ENCODE data around the gene LHFPL3. TPM values are rescaled to one million over a fixed set of nuclear protein-coding genes. Genes with fewer than 3 reads are reported as not detected.

LHFPL3 gene
- total and polyA plus RNA-seq, 2 donors (not counting 1 experiment from before 2014, with no cell fraction given): not detected

GRCh38 chr7:104795616-104796398, 467.4 kb downstream of the LHFPL3 start:
- Mint-ChIP-seq H3K4me3 (no peak overlapping the region), H3K27me3 (peaks cover 29% of the 10 kb centered on the region), H3K9me3 (ENCODE audit: insufficient read depth) (no peaks in the 10 kb centered on the region), H3K27ac (no peak overlapping the region), H3K4me1 (no peaks in the 10 kb centered on the region)
- no peaks in the 10 kb centered on the region for H4K20me1 ChIP-seq (ENCODE audit: control insufficient read depth, insufficient read depth, low read length, poor library complexity, severe bottlenecking)
- 91% methylated on average over 5 of the region's 7 CpGs for WGBS (ENCODE audit: insufficient coverage)
- POLR2A ChIA-PET: no interaction called here
- DNase-seq (no peak), ATAC-seq (ENCODE audit: low read depth) (no peak)
- H3K9ac ChIP-seq (ENCODE audit: low read length): no peak overlapping the region
- H3K4me3 ChIP-seq (ENCODE audit: control extremely low read depth in 1 of 5, extremely low read depth in 1 of 5, insufficient read depth in 1 of 5, low read depth in 2 of 5, low read length in 4 of 5): no peak overlapping the region
- H3K4me1 ChIP-seq (ENCODE audit: control insufficient read depth in 2 of 2, insufficient read depth in 2 of 2, low read length in 2 of 2): no peaks in the 10 kb centered on the region
- no peak overlapping the region for H2AFZ ChIP-seq (ENCODE audit: insufficient read depth, low read depth, low read length, poor library complexity, severe bottlenecking)
- H3K79me2 ChIP-seq (ENCODE audit: control insufficient read depth, insufficient read depth, low read length): no peaks in the 10 kb centered on the region
- no peak for TF ChIP-seq CTCF (IDR thresholded peaks at IDR 0.05)
- no peaks in the 10 kb centered on the region for H3K36me3 ChIP-seq (replicated peaks in 1 of 2; ENCODE audit: control extremely low read depth in 1 of 2, control insufficient read depth in 1 of 2, extremely low read depth in 1 of 2, insufficient read depth in 2 of 2, low read length in 1 of 2)
- H3K27ac ChIP-seq (ENCODE audit: low read length in 2 of 2): no peak overlapping the region
- CTCF ChIA-PET: no interaction called here
- H3K4me2 ChIP-seq (replicated peaks; ENCODE audit: low read depth, low read length, poor library complexity, severe bottlenecking): no peak overlapping the region
- H3K27me3 ChIP-seq (replicated peaks in 1 of 4; ENCODE audit: control extremely low read depth in 1 of 4, control insufficient read depth in 3 of 4, insufficient read depth in 4 of 4, low read length in 3 of 4): no peaks in the 10 kb centered on the region
- intact Hi-C loops (cut with micrococcal nuclease): no loop called here
- no peaks in the 10 kb centered on the region for H3K9me3 ChIP-seq (ENCODE audit: control extremely low read depth in 1 of 3, control insufficient read depth in 2 of 3, insufficient read depth in 1 of 3, low read length in 2 of 3)

- H3K9me3 ChIP-seq (ENCODE audit: control extremely low read depth in 1 of 3, control insufficient read depth in 2 of 3, insufficient read depth in 1 of 3, low read length in 2 of 3): no peaks in the 10 kb centered on the region
- H3K4me3 Mint-ChIP-seq: no peak overlapping the region
- H3K27ac ChIP-seq (ENCODE audit: low read length in 2 of 2): no peak overlapping the region
- H3K27ac Mint-ChIP-seq: no peak overlapping the region
- no peaks in the 10 kb centered on the region for H4K20me1 ChIP-seq (ENCODE audit: control insufficient read depth, insufficient read depth, low read length, poor library complexity, severe bottlenecking)
- intact Hi-C loops (cut with micrococcal nuclease): no loop called here
- no peak overlapping the region for H3K4me3 ChIP-seq (ENCODE audit: control extremely low read depth in 1 of 5, extremely low read depth in 1 of 5, insufficient read depth in 1 of 5, low read depth in 2 of 5, low read length in 4 of 5)
- no peaks in the 10 kb centered on the region for H3K4me1 Mint-ChIP-seq
- CTCF ChIA-PET: no interaction called here
- TF ChIP-seq EZH2 (IDR thresholded peaks at IDR 0.05; ENCODE audit: borderline replicate concordance, insufficient read depth, low read depth, low read length, poor library complexity, severe bottlenecking): no peak
- TF ChIP-seq CTCF (IDR thresholded peaks at IDR 0.05): no peak
- no peak overlapping the region for H3K9ac ChIP-seq (ENCODE audit: low read length)
- no peaks in the 10 kb centered on the region for H3K79me2 ChIP-seq (ENCODE audit: control insufficient read depth, insufficient read depth, low read length)
- no peak overlapping the region for H2AFZ ChIP-seq (ENCODE audit: insufficient read depth, low read depth, low read length, poor library complexity, severe bottlenecking)
- POLR2A ChIA-PET: no interaction called here
- peaks cover 34% of the 10 kb centered on the region for H3K27me3 Mint-ChIP-seq
- no peaks in the 10 kb centered on the region for H3K9me3 Mint-ChIP-seq (ENCODE audit: insufficient read depth)
- no peaks in the 10 kb centered on the region for H3K4me1 ChIP-seq (ENCODE audit: control insufficient read depth in 2 of 2, insufficient read depth in 2 of 2, low read length in 2 of 2)
- 94% methylated on average over 3 of the region's 4 CpGs for WGBS (ENCODE audit: insufficient coverage)
- H3K36me3 ChIP-seq (replicated peaks in 1 of 2; ENCODE audit: control extremely low read depth in 1 of 2, control insufficient read depth in 1 of 2, extremely low read depth in 1 of 2, insufficient read depth in 2 of 2, low read length in 1 of 2): no peaks in the 10 kb centered on the region
- DNase-seq (no peak), ATAC-seq (ENCODE audit: low read depth) (no peak)
- H3K4me2 ChIP-seq (replicated peaks; ENCODE audit: low read depth, low read length, poor library complexity, severe bottlenecking): no peak overlapping the region
- peaks cover 0 to 2% (median 0%) of the 10 kb centered on the region in 4 experiments for H3K27me3 ChIP-seq (replicated peaks in 1 of 4; ENCODE audit: control extremely low read depth in 1 of 4, control insufficient read depth in 3 of 4, insufficient read depth in 4 of 4, low read length in 3 of 4)
These were observed 471.9 kb downstream of the LHFPL3 start for GRCh38 chr7:104800307-104800706.

Data from B cell (primary cell).